PFSK-1 (cell line): ENCODE measurements around the gene MN1.

Experiments
- FOXP2 ChIP-seq: optimal IDR thresholded peaks from 2 replicates; pipeline ENCODE3; 2011; ENCODE audit warnings: borderline replicate concordance, control low read depth, inconsistent platforms; ENCODE audit not compliant: insufficient read depth; ENCODE audit errors: extremely low read length, extremely low read depth
- POLR2AphosphoS5 ChIP-seq: IDR thresholded peaks from 2 replicates; pipeline ENCODE4 v1.6.1; 2012; ENCODE audit warnings: low read depth, mild to moderate bottlenecking, control low read depth, low read length, moderate library complexity
- SIN3A ChIP-seq: IDR thresholded peaks from 2 replicates; pipeline ENCODE4 v1.6.1; 2012; ENCODE audit warnings: mild to moderate bottlenecking, low read length, moderate library complexity, borderline replicate concordance; ENCODE audit not compliant: insufficient read depth
- TAF1 ChIP-seq: IDR thresholded peaks from 2 replicates; pipeline ENCODE4 v1.6.1; 2012; ENCODE audit warnings: low read length, control low read depth, borderline replicate concordance; ENCODE audit not compliant: insufficient read depth
- TF ChIP-seq, protein P1 (sequence below), 2 experiments: IDR thresholded peaks; 2 replicates each; pipeline versions ENCODE4 v1.6.1 to v1.8.0; 2011 to 2012; ENCODE audit warnings: low read depth in 2 of 2, low read length in 2 of 2, control low read depth in 1 of 2, inconsistent platforms in 1 of 2, mild to moderate bottlenecking in 1 of 2, moderate library complexity in 1 of 2; ENCODE audit not compliant: insufficient read depth in 1 of 2

The MN1 gene

DNA sequence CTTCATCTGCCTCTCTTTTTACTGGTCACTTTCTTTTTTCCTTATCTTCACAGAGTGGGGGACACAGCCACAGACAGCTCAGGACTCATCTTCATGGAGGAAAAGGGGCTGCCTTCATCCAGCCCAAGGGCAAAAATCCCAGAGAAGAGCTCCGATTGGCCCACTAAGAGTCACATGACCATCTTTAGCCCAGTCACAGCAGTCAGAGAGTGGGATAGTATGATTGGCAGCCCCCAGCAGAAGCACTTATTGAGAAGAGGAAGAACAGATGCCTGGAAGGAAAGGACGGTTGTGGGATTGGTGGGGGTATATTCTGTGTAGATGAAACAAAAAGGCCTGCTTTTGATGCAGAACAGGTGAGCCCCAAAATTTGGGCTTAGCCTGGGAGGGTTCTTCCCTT, 77.8 kb downstream of the MN1 start:
- TF ChIP-seq, protein P1, sequence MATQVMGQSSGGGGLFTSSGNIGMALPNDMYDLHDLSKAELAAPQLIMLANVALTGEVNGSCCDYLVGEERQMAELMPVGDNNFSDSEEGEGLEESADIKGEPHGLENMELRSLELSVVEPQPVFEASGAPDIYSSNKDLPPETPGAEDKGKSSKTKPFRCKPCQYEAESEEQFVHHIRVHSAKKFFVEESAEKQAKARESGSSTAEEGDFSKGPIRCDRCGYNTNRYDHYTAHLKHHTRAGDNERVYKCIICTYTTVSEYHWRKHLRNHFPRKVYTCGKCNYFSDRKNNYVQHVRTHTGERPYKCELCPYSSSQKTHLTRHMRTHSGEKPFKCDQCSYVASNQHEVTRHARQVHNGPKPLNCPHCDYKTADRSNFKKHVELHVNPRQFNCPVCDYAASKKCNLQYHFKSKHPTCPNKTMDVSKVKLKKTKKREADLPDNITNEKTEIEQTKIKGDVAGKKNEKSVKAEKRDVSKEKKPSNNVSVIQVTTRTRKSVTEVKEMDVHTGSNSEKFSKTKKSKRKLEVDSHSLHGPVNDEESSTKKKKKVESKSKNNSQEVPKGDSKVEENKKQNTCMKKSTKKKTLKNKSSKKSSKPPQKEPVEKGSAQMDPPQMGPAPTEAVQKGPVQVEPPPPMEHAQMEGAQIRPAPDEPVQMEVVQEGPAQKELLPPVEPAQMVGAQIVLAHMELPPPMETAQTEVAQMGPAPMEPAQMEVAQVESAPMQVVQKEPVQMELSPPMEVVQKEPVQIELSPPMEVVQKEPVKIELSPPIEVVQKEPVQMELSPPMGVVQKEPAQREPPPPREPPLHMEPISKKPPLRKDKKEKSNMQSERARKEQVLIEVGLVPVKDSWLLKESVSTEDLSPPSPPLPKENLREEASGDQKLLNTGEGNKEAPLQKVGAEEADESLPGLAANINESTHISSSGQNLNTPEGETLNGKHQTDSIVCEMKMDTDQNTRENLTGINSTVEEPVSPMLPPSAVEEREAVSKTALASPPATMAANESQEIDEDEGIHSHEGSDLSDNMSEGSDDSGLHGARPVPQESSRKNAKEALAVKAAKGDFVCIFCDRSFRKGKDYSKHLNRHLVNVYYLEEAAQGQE (IDR thresholded peaks at IDR 0.05; ENCODE audit: insufficient read depth in 1 of 2, low read depth in 2 of 2, low read length in 2 of 2): no peak
- no peak for TF ChIP-seq SIN3A
- TF ChIP-seq POLR2AphosphoS5: no peak
- TF ChIP-seq FOXP2: no peak
- no peak for TF ChIP-seq TAF1

DNA sequence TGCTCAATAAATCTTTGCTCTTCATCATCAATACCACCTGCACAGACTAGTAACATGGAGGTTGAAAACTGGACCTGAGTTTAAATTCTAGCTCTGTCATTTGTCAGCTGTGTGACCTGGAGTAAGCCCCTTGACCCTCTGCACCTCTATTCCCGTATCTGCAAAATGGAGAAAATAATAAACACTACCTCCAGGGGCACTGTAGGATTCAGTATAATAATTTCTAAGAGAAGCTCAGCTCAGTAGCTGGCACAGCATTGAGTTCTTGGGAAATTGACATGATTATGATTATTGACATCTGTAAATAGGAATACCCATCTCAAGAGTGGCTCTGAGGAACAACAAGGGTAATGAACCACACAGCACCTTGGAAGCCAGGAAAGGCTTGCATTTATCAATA, 78.4 kb downstream of the MN1 start:
- TF ChIP-seq TAF1 (no peak), FOXP2 (no peak), POLR2AphosphoS5 (no peak), SIN3A (no peak)
- TF ChIP-seq, protein P1 (IDR thresholded peaks at IDR 0.05; ENCODE audit: insufficient read depth in 1 of 2, low read depth in 2 of 2, low read length in 2 of 2): no peak

DNA sequence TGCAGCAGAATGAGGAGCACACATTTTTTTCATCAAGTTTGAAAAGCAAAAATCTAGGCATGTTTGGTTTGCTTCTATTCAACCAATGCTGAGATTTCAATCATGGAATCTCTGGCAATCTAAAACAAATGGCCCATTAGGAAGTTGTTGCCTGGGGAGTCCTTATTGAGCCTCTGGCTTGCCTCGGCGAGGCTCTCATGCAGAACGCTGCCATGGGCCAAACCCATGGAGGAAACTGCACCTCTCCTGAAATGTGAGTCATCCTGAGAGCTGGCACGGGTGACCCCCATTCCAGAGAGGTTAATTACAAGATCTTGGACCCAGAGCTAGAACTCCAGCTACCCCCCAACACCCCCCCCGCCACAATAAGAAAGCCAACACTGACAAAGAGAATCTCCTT, 80.7 kb downstream of the MN1 start:
- TF ChIP-seq, protein P1 (IDR thresholded peaks at IDR 0.05; ENCODE audit: insufficient read depth in 1 of 2, low read depth in 2 of 2, low read length in 2 of 2): no peak
- no peak for TF ChIP-seq POLR2AphosphoS5
- TF ChIP-seq TAF1: no peak
- TF ChIP-seq SIN3A: no peak
- TF ChIP-seq FOXP2: no peak

DNA sequence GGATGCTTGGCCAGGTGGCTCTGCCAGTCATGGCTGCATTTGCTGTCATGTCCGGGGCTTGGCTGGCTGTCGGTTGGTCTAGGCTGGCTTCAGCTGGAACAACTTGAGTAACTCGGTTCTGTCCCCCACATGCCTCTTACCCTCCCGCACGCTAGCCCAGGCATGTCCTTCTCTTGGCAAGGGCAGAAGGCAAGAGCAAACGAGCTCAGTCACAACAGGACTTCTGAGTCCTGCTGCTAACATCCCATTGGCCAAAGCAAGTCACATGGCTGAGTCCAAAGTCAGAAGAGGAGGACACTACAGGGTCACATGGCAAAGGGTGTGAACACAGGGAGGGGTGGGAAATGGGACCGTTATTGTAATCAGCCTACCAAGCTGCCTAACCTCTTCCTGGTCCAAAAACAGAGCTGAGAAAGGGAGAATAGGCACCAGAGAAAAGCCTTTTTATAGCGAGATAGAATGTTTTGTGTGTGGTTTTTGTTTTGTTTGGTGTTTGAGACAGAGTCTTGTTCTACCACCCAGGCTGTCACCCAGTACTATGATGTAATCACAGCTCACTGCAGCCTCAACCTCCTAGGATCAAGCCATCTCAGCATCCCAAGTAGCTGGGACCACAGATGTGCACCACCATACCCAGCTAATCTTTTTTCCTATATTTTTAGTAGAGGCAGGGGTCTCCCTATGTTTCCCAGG, 81.9 kb downstream of the MN1 start:
- no peak for TF ChIP-seq TAF1
- TF ChIP-seq POLR2AphosphoS5: no peak
- TF ChIP-seq, protein P1 (IDR thresholded peaks at IDR 0.05; ENCODE audit: insufficient read depth in 1 of 2, low read depth in 2 of 2, low read length in 2 of 2): no peak

DNA sequence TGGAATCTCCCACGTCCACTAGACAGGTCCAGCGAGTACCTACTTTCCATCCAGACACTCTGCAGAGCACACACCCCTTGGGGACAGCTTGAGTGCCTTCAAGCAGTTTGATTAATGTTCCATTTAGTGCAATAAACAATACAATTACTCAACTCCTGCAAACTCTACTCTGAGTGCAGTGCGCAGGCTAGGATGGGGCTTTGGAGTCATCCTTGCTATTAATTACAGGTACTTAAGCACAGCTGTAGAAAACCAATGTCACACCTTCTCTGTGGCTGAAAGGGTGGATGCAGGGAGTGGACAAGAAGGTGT, 82.6 kb downstream of the MN1 start:
- TF ChIP-seq FOXP2 (no peak), TAF1 (no peak), SIN3A (no peak)
- TF ChIP-seq, protein P1 (IDR thresholded peaks at IDR 0.05; ENCODE audit: insufficient read depth in 1 of 2, low read depth in 2 of 2, low read length in 2 of 2): no peak
